DMS53 (cell line): ENCODE data around the gene LRWD1.

ENCODE experiments used
- DNase-seq: peaks from one replicate; lab custom pipeline; 2025; lab: John Stamatoyannopoulos, UW

The LRWD1 gene

DNA sequence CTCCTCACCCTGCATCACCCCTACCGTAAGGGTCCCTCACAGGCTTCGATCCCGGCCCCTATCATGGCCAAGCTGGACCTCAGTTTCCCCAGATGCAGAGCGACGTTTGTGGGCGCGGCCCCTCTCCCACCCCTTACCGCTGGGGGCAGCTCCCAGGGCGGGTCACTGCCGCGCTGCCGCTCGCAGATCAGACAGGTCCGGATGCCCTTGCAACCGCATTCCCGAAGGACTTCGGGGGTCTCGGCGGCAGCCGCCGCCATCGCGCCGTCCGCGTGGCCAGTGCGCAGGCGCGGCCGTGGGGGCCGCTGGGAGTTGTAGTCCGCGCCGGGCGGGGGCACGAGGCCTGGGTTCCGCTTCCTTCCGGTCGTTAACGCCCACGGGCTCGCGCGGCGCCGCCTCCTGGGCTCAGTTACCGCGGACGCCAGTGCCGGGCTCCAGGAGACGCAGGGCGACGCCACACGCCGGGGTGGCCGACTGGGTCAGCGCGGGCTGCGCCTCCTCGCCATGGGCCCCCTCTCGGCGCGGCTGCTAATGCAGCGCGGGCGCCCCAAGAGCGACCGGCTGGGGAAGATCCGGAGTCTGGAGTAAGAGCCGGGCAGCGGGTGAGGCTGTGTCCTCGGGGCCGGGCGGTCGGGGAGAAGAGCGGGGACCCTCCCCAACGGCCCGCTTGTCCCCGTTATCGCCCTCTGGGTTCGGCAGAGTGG is at the start of gene LRWD1, which contains the start of gene ALKBH4:
LRWD1 (plus strand) TSS at position 408 of the 704 bp plus-strand sequence; CDS start at position 505, 97 bp downstream.
ALKBH4 (minus strand) TSS at position 287 of the 704 bp plus-strand sequence; CDS start at position 260, 27 bp downstream.
- DNase-seq, result peak; percentile 98

DNA sequence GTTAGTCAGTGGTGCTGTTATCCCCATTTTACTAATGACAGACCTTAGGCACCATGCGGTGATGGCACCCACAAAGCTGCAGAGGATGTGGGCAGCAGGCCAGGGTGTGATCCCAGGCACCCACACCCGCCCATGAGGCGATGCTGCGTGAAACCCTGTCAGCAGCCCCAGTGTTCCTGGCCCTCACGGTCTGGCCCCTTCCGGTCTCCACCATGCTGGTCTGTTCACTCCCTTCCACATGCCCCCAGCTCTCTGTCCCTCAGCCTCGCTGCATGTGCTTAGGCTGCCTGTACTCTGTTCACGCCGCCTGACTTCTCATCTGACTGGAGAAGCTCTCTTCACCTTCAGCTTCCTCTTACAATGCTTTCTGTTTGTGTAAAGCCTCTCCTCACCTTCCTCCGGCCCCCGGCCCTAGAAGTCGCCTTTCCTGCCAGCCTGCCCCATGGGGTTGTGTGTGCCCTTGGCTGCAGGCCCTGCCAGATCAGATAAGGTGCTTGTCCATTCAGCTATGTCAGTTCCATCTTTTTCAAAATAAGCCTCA is 49.0 kb upstream of the LRWD1 start:
- DNase-seq, result no peak

DNA sequence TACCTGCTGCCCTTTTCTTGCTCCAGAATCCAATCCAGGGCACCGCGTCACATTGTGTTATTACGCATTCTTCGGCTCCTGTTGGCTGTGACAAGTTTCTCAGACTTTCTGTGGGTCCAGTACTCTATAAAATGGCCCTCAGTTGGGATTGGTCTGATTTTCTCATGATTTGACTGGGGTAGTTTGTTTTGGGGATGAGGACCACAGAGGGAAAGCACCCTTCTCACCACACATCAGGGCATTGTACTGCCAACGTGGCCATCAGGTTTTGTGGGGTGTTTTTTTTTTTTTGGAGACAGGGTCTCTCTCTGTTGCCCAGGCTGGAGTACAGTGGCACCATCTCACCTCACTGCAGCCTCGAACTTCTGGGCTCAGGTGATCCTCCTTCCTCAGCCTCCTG is 48.4 kb upstream of the LRWD1 start:
- DNase-seq, result no peak

- DNase-seq, result no peak
These were observed 47.7 kb upstream of the LRWD1 start for GRCh38 chr7:102417105-102417504.

DNA sequence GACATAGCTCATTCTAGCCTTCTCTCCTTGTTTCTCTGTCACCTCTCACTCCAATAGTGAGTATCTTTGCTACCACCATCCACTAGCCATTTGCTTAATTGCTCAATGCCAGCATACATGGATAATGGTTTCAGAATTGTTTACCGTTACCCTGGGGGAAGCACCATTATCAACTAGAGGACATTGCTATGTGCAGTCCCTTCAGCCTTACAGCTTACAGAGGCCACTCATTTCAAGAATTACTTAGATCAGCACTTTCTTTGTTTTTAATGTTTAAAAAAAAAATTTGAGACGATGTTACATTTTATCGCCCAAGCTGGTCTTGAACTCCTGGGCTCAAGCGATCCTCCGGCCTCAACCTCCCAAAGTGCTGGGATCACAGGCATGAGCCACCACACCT is 46.2 kb upstream of the LRWD1 start:
- DNase-seq, result no peak

DNA sequence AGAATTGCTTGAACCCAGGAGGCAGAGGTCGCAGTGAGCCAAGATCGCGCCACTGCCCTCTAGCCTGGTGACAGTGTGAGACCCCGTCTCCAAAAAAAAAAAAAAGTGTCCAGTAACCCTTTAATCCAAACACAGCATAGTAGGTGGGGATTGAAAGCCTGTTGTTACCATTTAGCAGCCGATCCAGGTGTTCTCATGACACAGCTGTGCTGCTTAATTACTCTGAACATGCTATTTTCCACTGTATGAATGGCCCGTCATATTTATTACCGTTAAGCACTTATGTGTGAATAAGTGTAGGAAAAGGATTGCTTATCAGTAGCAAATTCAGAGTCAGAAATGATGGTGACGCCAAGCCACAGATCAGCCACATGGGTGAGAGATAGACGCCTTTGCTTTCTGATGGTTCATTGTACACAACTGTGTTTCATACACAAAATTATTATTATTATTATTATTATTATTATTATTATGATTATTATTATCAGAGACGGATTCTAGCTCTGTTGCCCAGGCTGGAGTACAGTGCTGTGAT is 43.0 kb upstream of the LRWD1 start:
- DNase-seq, result no peak

DNA sequence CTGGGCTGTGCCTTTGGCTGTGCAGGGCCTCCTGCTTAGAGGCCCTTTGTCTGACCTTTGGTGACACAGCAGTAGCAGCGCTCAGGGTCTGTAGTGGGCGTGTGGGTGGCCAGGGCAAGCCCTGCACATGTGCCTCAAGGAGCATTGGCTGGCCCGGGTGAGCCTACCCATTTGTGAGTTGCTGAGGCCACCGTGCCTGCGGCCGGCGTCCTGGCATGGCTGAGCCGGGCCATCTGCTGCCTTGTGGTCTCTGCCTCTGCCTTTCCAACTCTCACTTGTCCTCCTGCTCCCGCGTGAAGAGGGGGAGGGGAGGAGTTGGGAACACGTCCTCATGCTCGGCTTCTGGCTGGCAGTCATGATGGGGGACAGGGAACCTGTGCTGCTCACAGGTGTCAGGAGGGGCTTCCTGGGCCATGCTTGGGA is 40.6 kb upstream of the LRWD1 start:
- no peak for DNase-seq

GRCh38 chr7:102424787-102425218 is 40.0 kb upstream of the LRWD1 start:
- no peak for DNase-seq

DNA sequence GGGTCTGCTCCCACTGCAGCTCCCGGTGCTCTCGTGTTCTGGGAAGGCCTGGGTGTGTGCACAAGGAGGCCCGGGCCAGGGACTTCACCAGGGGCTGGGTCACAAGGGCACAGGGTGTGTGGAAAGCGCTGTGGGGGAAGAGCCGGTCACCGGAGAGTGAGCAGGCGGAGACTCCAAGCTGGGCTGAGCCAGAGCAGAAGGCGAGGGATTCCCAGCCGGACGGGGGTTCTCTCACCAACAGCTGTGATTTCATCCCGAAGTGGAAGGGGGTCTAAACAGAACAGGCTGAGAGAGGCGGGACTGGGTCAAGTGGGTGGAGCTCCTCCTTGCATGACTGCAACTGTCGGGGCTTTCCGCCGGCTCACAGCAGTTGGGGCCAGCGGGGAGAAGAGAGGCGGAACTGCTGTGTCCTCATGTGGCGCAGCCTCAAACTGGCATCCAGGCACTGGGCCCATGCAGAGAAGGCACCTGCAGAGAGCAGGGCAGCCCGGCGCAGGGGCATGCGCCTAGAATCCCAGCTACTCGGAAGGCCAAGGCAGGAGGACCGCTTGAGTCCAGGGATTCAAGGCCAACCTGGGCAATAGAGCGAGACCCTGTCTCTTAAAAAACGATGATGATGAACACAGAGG is 39.0 kb upstream of the LRWD1 start:
- no peak for DNase-seq

DNA sequence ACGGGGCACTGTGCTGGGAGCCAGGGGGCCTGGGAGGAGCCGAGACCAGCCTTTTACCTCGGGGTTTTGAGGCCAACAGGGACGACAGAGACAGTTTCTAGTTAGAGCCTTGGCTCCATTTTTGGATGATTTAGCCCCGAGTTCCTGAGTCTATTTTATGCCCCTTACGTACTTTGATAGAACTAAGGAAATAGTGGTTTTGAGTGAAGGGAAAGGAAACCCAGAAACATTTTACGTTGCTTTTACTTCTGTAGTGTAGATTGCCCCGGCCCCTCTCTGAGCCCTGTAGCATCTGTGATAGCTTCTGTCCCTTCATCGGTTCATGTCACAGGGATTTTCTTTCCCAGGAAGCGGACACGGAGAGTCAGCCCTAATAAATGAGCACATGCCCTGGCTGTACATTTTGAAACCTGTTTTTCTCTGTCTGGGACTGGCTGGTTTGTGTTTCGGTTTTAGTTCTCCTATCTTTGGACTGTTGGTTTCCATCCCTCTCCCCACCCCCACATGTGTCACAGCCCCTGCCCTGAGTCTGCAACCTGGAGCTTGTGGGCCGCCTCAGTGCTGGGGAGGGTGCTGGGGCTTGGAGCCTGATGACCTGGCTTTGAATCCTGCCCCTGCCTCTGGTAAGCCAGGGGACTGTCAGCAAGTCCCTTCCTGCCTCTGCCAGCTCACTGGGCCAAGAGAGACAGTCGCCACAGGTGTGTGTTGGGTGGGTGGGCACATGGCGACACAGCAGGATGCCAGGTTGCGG is 38.3 kb upstream of the LRWD1 start:
- DNase-seq, result no peak

- no peak for DNase-seq
These were observed 37.8 kb upstream of the LRWD1 start for GRCh38 chr7:102427019-102427405.

GRCh38 chr7:102429141-102429899 is 35.5 kb upstream of the LRWD1 start:
- no peak for DNase-seq

- peak; percentile 86 for DNase-seq
These were observed 33.0 kb upstream of the LRWD1 start for GRCh38 chr7:102431617-102432298.

GRCh38 chr7:102432442-102433218 is 32.2 kb upstream of the LRWD1 start:
- DNase-seq, result peak; percentile 57

- peak; percentile 92 for DNase-seq
These were observed 31.4 kb upstream of the LRWD1 start, which contains the start of gene ORAI2 for GRCh38 chr7:102433219-102434038. ORAI2 (plus strand) TSS chr7:102433575; CDS start chr7:102438957, 5,382 bp downstream.

GRCh38 chr7:102434039-102434486 is 30.7 kb upstream of the LRWD1 start:
- no peak for DNase-seq

DNA sequence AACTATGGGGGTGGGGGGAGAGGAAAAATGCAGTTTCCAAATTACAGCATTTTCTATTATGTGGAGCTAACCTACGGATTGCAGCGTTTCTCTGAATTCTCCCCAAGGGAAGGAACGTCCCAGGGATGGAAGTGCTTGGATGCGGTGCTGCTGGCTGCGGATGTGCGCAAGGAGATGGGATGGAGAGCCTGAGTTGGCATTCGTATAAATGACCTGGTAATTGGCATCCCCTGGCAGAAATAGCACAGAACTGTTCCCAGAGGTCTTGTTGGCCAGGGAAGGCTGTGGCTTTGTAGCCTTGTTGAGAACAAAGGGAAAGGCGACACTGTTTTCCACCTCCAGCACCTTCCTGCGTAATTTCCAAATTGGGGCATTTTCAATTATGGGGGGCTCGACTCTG is 28.7 kb upstream of the LRWD1 start:
- no peak for DNase-seq

- peak; percentile 56 for DNase-seq
These were observed 24.6 kb upstream of the LRWD1 start for GRCh38 chr7:102439963-102440795.
